IMR-90 (cell line): ENCODE data around the gene PDE4B. TPM values are rescaled to one million over a fixed set of nuclear protein-coding genes. Genes with fewer than 3 reads are reported as not detected.

Experiments
- ATAC-seq: fragments of 200-7000 bp; cut with Tn5 transposase; 2 replicates; pipeline ENCODE4 v1.9.1; 2020; ENCODE audit warnings: low read depth, mild to moderate bottlenecking, moderate library complexity
- BruUV-seq: library from RNA; stranded (reverse); fragments of 400-500 nt; replicated peaks from 2 replicates; lab custom pipeline; 2021; lab: Mats Ljungman, UMichigan
- CTCF ChIA-PET: fragments of 300-600 bp; formaldehyde crosslinking; extraction: SDS; loops from one replicate; lab custom pipeline; 2021; ENCODE audit warnings: antibody characterized with exemption; lab: Yijun Ruan, JAX
- POLR2A ChIA-PET: fragments of 300-600 bp; sonication (Branson Sonifier 250); formaldehyde crosslinking; loops from one replicate; lab custom pipeline; 2022; ENCODE audit warnings: antibody characterized with exemption; ENCODE audit not compliant: unreplicated experiment; lab: Charles Lee
- DNase-seq: peaks from one replicate; pipeline ENCODE4 v3.0.0; 2013
- H2AFZ ChIP-seq: replicated peaks from 2 replicates; pipeline ENCODE3; 2013; ENCODE audit warnings: low read length, mild to moderate bottlenecking; ENCODE audit not compliant: poor library complexity
- H2AK5ac ChIP-seq: 2 replicates; pipeline ENCODE4 v1.6.1; 2013; ENCODE audit warnings: low read depth, low read length, inconsistent platforms
- H2AK9ac ChIP-seq: replicated peaks from 2 replicates; pipeline ENCODE3; 2013; ENCODE audit warnings: mild to moderate bottlenecking, low read depth, low read length, moderate library complexity; ENCODE audit not compliant: poor library complexity
- H2BK120ac ChIP-seq: 2 replicates; pipeline ENCODE4 v1.6.1; 2013; ENCODE audit warnings: low read depth, low read length, inconsistent platforms
- H2BK15ac ChIP-seq: 3 replicates; pipeline ENCODE4 v1.6.1; 2013; ENCODE audit warnings: low read depth, low read length, inconsistent platforms
- H2BK20ac ChIP-seq: 2 replicates; pipeline ENCODE4 v1.6.1; 2013; ENCODE audit warnings: low read depth, mild to moderate bottlenecking, inconsistent platforms, low read length, moderate library complexity
- H2BK5ac ChIP-seq: 2 replicates; pipeline ENCODE4 v1.6.1; 2013; ENCODE audit warnings: mild to moderate bottlenecking, low read depth, low read length, inconsistent platforms; ENCODE audit not compliant: poor library complexity, severe bottlenecking
- H3K14ac ChIP-seq: replicated peaks from 2 replicates; pipeline ENCODE4 v1.6.1; 2013; ENCODE audit warnings: low read depth, low read length, inconsistent platforms
- H3K18ac ChIP-seq: 2 replicates; pipeline ENCODE4 v1.6.1; 2013; ENCODE audit warnings: low read depth, low read length, control low read depth
- H3K23ac ChIP-seq: 2 replicates; pipeline ENCODE4 v1.6.1; 2013; ENCODE audit warnings: low read depth, low read length, inconsistent platforms
- H3K27ac ChIP-seq: 2 replicates; pipeline ENCODE4 v1.5.1; 2013; ENCODE audit warnings: mild to moderate bottlenecking, control low read depth, low read length; ENCODE audit not compliant: insufficient read depth
- H3K27me3 ChIP-seq: 2 replicates; pipeline ENCODE4 v1.6.1; 2013; ENCODE audit warnings: low read length; ENCODE audit not compliant: control insufficient read depth, insufficient read depth
- H3K36me3 ChIP-seq: 2 replicates; pipeline ENCODE4 v1.6.1; 2013; ENCODE audit warnings: low read length, mixed read lengths; ENCODE audit not compliant: control insufficient read depth, insufficient read depth
- H3K4ac ChIP-seq: 2 replicates; pipeline ENCODE4 v1.6.1; 2013; ENCODE audit warnings: low read depth, low read length, inconsistent platforms
- H3K4me1 ChIP-seq: 2 replicates; pipeline ENCODE4 v1.6.1; 2013; ENCODE audit warnings: low read length, mixed read lengths; ENCODE audit not compliant: control insufficient read depth, insufficient read depth
- H3K4me2 ChIP-seq: 2 replicates; pipeline ENCODE4 v1.6.1; 2013; ENCODE audit warnings: low read depth, mild to moderate bottlenecking, control low read depth, low read length, moderate library complexity
- H3K4me3 ChIP-seq: 2 replicates; pipeline ENCODE4 v1.5.1; 2013; ENCODE audit warnings: low read depth, mild to moderate bottlenecking, control low read depth, low read length, moderate library complexity; ENCODE audit not compliant: insufficient read depth
- H3K56ac ChIP-seq: 2 replicates; pipeline ENCODE4 v1.6.1; 2013; ENCODE audit warnings: low read length, inconsistent platforms; ENCODE audit not compliant: insufficient read depth; ENCODE audit errors: extremely low read depth
- H3K79me1 ChIP-seq, 2 experiments: 2 replicates each; pipeline ENCODE4 v1.6.1; 2013; ENCODE audit warnings: low read length in 2 of 2, inconsistent platforms in 1 of 2, low read depth in 1 of 2
- H3K9ac ChIP-seq: 2 replicates; pipeline ENCODE4 v1.6.1; 2013; ENCODE audit warnings: low read depth, low read length, control low read depth
- H3K9me1 ChIP-seq: 2 replicates; pipeline ENCODE4 v1.6.1; 2013; ENCODE audit warnings: low read length, inconsistent platforms; ENCODE audit not compliant: insufficient read depth
- H3K9me3 ChIP-seq: 2 replicates; pipeline ENCODE4 v1.6.1; 2013; ENCODE audit warnings: low read length; ENCODE audit not compliant: control insufficient read depth, insufficient read depth
- H4K20me1 ChIP-seq: 2 replicates; pipeline ENCODE4 v1.6.1; 2013; ENCODE audit warnings: low read length, inconsistent platforms; ENCODE audit not compliant: insufficient read depth
- H4K5ac ChIP-seq: 2 replicates; pipeline ENCODE4 v1.6.1; 2013; ENCODE audit warnings: mild to moderate bottlenecking, low read depth, low read length, control low read depth
- H4K8ac ChIP-seq, 2 experiments: 2 replicates each; pipeline ENCODE4 v1.6.1; 2013; ENCODE audit warnings: low read depth in 2 of 2, low read length in 2 of 2, control low read depth in 1 of 2, inconsistent platforms in 1 of 2
- H4K91ac ChIP-seq: 2 replicates; pipeline ENCODE4 v1.6.1; 2013; ENCODE audit warnings: low read depth, low read length, inconsistent platforms; ENCODE audit not compliant: insufficient read depth
- CHD1 ChIP-seq: IDR thresholded peaks from 2 replicates; pipeline ENCODE4 v1.6.1; 2012; ENCODE audit warnings: low read depth, low read length, improper control_type of control experiment
- FOS ChIP-seq: fragments of 150-350 bp; IDR thresholded peaks from 2 replicates; pipeline ENCODE4 v1.6.1; 2016; ENCODE audit warnings: low read depth, low read length
- RAD21 ChIP-seq: IDR thresholded peaks from 2 replicates; pipeline ENCODE4 v1.6.1; 2012; ENCODE audit warnings: low read length, improper control_type of control experiment
- RCOR1 ChIP-seq: IDR thresholded peaks from 2 replicates; pipeline ENCODE4 v1.6.1; 2012; ENCODE audit warnings: mild to moderate bottlenecking, low read length, improper control_type of control experiment; ENCODE audit not compliant: insufficient replicate concordance
- RFX5 ChIP-seq: IDR thresholded peaks from 2 replicates; pipeline ENCODE4 v1.8.0; 2012; ENCODE audit warnings: low read depth, mild to moderate bottlenecking, low read length, moderate library complexity
- SMC3 ChIP-seq: fragments of 150-350 bp; IDR thresholded peaks from 2 replicates; pipeline ENCODE4 v1.6.1; 2016; ENCODE audit warnings: low read depth, mild to moderate bottlenecking, antibody characterized with exemption, low read length, moderate library complexity
- WGBS, 2 experiments: methylation state at CpG; one replicate each; pipeline versions ENCODE4 v1.1.5 to v1.1.7; 2013; ENCODE audit warnings: missing lambda C conversion rate in 2 of 2; ENCODE audit not compliant: insufficient read length in 1 of 2; ENCODE audit errors: extremely low coverage in 2 of 2; 5-methylcytosine and 5-hydroxymethylcytosine counted together
- dilution Hi-C: fragments of 300-500 bp; cut with HindIII; formaldehyde crosslinking; loops from one replicate; pipeline ENCODE4 v1.14.3; 2018; ENCODE audit warnings: low sequenced_read_pairs; ENCODE audit not compliant: unreplicated experiment
- in situ Hi-C: fragments of 300-500 bp; cut with MboI; formaldehyde crosslinking; loops from 3 replicates; pipeline ENCODE4 v1.14.3; 2019; ENCODE audit warnings: low sequenced_read_pairs, inconsistent platforms, mixed read lengths
- intact Hi-C: fragments of 100-400 bp; cut with micrococcal nuclease; formaldehyde crosslinking; loops from 2 replicates; pipeline ENCODE4 v1.10.0; 2022
- polyA plus RNA-seq, 3 experiments: library from polyadenylated mRNA; depleted of rRNA; stranded (reverse); fragments of >200 nt; gene quantifications; 2 replicates each; pipeline ENCODE4 v1.2.3, GENCODE V29; 2012; ENCODE audit warnings: low replicate concordance in 1 of 3
- total RNA-seq: library from RNA; depleted of rRNA; stranded (reverse); fragments of >200 nt; gene quantifications from 2 replicates; pipeline ENCODE4 v1.2.3, GENCODE V29; 2012
- TF ChIP-seq, protein P1 (sequence below): conservative IDR thresholded peaks from 2 replicates; pipeline ENCODE4 v1.5.1; 2012; ENCODE audit warnings: mild to moderate bottlenecking, low read depth, low read length, improper control_type of control experiment
- TF ChIP-seq, protein P2 (sequence below): fragments of 150-350 bp; IDR thresholded peaks from 2 replicates; pipeline ENCODE4 v1.6.1; 2016; ENCODE audit warnings: low read depth, mild to moderate bottlenecking, low read length, moderate library complexity, borderline replicate concordance

The PDE4B gene
- total and polyA plus RNA-seq, 2 of the 4 experiments (the other 2 are of a cell fraction), result 5.8 to 21.3 TPM

DNA sequence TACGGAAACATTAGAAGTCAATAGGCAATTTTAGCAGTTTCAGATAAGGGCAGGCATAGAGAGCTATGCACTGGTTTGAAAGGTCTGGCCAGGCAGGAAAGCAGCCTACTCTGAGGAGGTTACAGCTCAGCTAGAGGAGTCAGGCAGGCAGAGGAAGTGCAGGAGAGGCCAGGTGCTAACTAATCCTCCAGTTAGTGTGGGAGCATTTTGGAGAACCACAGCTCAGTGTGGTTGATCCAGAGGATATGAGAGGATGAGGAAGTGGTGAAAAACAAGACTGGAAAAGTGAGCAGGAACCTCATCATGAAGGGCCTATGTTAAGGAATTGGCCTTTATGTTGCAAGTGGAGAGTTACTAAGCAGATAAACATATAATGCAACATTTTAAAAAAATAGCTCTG lies 458.9 kb downstream of the PDE4B start:
- Histone ChIP-seq H3K9me1 (peaks cover 1% of the 10 kb centered on the region; the same call in 1 of the 2 replicates), H3K4ac (no peak overlapping the region), H2BK20ac (no peak overlapping the region), H4K91ac (no peak overlapping the region; the same call in 1 of the 2 replicates), H4K20me1 (no peaks in the 10 kb centered on the region), H3K27me3 (no peaks in the 10 kb centered on the region), H3K18ac (0 out of 2 replicates have a peak overlapping the region, but pooled peaks have one; percentile 17), H3K36me3 (no peaks in the 10 kb centered on the region), H3K9me3 (no peaks in the 10 kb centered on the region), H3K23ac (no peak overlapping the region), H4K5ac (no peak overlapping the region), H3K9ac (no peak overlapping the region), H4K8ac (no peak overlapping the region), H2BK120ac (no peak overlapping the region), H3K4me3 (no peak overlapping the region), H3K4me1 (peaks cover 2% of the 10 kb centered on the region), H3K79me1 (no peaks in the 10 kb centered on the region), H2BK15ac (no peak overlapping the region), H2AK9ac (no peak overlapping the region), H3K4me2 (no peak overlapping the region), H2AFZ (no peak overlapping the region), H2BK5ac (no peak overlapping the region), H3K14ac (peak overlapping the region; percentile 49), H2AK5ac (no peak overlapping the region; the same call in 1 of the 2 replicates), H3K56ac (no peak overlapping the region), H3K27ac (no peak overlapping the region)
- TF ChIP-seq, protein P1, sequence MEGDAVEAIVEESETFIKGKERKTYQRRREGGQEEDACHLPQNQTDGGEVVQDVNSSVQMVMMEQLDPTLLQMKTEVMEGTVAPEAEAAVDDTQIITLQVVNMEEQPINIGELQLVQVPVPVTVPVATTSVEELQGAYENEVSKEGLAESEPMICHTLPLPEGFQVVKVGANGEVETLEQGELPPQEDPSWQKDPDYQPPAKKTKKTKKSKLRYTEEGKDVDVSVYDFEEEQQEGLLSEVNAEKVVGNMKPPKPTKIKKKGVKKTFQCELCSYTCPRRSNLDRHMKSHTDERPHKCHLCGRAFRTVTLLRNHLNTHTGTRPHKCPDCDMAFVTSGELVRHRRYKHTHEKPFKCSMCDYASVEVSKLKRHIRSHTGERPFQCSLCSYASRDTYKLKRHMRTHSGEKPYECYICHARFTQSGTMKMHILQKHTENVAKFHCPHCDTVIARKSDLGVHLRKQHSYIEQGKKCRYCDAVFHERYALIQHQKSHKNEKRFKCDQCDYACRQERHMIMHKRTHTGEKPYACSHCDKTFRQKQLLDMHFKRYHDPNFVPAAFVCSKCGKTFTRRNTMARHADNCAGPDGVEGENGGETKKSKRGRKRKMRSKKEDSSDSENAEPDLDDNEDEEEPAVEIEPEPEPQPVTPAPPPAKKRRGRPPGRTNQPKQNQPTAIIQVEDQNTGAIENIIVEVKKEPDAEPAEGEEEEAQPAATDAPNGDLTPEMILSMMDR, result no peak
- no peak for TF ChIP-seq FOS
- no peak for TF ChIP-seq SMC3
- TF ChIP-seq, protein P2, sequence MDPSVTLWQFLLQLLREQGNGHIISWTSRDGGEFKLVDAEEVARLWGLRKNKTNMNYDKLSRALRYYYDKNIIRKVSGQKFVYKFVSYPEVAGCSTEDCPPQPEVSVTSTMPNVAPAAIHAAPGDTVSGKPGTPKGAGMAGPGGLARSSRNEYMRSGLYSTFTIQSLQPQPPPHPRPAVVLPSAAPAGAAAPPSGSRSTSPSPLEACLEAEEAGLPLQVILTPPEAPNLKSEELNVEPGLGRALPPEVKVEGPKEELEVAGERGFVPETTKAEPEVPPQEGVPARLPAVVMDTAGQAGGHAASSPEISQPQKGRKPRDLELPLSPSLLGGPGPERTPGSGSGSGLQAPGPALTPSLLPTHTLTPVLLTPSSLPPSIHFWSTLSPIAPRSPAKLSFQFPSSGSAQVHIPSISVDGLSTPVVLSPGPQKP, result no peak
- TF ChIP-seq RFX5, result no peak
- no peak for TF ChIP-seq RCOR1
- TF ChIP-seq CHD1, result no peak
- no peak for TF ChIP-seq RAD21
- ChIA-PET CTCF (interaction anchor here (1.0 to 3.3 kb wide), 4 partner anchors 9 to 252 kb away, joined by 3 to 28 read pairs (median 10); no protein-coding TSS in a partner anchor), POLR2A (no interaction called here)
- in situ Hi-C loops, result loop anchor here (25.0 kb wide), 1 partner anchor 486 kb away; no protein-coding TSS in a partner anchor
- 100% methylated on average over 1 of the region's 1 CpG; no CpG with 5 or more reads in 1 of the 2 experiments for WGBS, 2 experiments
- dilution Hi-C loops, result loop anchor here (10.0 kb wide), 1 partner anchor 193 kb away; no protein-coding TSS in a partner anchor
- ATAC-seq (no peak), DNase-seq (no peak)
- intact Hi-C loops, result loop anchor here (10.0 kb wide), 1 partner anchor 473 kb away; no protein-coding TSS in a partner anchor
- BruUV-seq, result no TSS peak
